Tibial nerve (tissue), 4 donors: Measurements from ENCODE around the gene SRSF7.

ENCODE experiments used
- EP300 ChIP-seq, 2 donors: sonication (generic); formaldehyde crosslinking; IDR thresholded peaks; one replicate each; pipeline ENCODE4 v1.6.1; 2017; ENCODE audit warnings: antibody characterized with exemption in 2 of 2, mild to moderate bottlenecking in 1 of 2
- POLR2A ChIP-seq, 2 donors: fragments of 450-650 bp; IDR thresholded peaks; one replicate each; pipeline ENCODE4 v1.6.1; 2017; ENCODE audit warnings: antibody characterized with exemption in 2 of 2, mild to moderate bottlenecking in 2 of 2, moderate library complexity in 2 of 2
- TF ChIP-seq, protein P1 (sequence below), 5 experiments: fragments of 200-600 bp in 3 of 5; fragments of 450-650 bp in 2 of 5; sonication (generic) in 3 of 5; IDR thresholded peaks; one replicate each; pipeline ENCODE4 v1.5.1; 2016 to 2019; ENCODE audit warnings: antibody characterized with exemption in 5 of 5, mild to moderate bottlenecking in 3 of 5, moderate library complexity in 2 of 5

DNA sequence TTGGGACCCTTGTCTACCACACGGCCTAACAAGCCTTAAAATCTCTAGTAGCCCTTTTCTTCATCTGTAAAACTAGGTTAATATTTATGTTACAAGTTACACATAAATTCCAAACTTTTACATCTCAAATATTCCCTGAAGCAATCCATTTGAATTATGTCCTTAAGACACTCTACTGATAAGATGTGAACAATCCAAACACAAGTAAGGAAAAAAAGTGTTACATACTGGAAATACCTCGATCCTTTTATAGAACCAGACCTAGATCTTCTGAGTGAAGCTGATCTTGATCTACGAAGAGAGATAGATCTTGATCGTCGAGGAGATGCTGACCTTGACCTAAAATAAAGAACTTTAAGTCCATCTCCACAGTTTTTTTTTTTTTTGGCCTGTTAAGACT lies 3.3 kb downstream of the SRSF7 start:
- TF ChIP-seq, protein P1, sequence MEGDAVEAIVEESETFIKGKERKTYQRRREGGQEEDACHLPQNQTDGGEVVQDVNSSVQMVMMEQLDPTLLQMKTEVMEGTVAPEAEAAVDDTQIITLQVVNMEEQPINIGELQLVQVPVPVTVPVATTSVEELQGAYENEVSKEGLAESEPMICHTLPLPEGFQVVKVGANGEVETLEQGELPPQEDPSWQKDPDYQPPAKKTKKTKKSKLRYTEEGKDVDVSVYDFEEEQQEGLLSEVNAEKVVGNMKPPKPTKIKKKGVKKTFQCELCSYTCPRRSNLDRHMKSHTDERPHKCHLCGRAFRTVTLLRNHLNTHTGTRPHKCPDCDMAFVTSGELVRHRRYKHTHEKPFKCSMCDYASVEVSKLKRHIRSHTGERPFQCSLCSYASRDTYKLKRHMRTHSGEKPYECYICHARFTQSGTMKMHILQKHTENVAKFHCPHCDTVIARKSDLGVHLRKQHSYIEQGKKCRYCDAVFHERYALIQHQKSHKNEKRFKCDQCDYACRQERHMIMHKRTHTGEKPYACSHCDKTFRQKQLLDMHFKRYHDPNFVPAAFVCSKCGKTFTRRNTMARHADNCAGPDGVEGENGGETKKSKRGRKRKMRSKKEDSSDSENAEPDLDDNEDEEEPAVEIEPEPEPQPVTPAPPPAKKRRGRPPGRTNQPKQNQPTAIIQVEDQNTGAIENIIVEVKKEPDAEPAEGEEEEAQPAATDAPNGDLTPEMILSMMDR (IDR thresholded peaks at IDR 0.05): no peak
- no peak for TF ChIP-seq POLR2A (IDR thresholded peaks at IDR 0.05)
- TF ChIP-seq EP300 (IDR thresholded peaks at IDR 0.05): no peak
